ENCODE data around the gene JDP2.

JDP2 gene

DNA sequence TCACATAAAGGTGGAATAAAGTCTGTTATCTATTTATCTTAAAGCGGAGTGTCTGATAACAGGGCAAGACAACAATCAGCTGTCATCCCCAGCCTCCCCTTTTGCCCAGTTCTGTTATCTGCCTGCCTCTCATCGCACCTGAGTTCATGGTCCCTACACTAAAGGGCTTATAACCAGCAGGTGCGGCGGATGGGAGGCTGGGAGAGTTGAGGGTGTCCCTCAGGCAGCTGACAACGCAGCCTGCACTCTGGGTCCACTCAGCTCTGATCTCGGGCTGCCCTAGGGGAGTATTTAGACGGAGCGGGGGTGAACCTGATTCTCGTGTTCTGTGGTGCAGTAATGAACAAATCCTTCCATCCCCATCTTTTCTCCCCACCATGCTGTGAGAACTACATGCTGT is 34.0 kb upstream of the JDP2 start:
- Histone ChIP-seq H3K27me3 (ENCODE audit: control insufficient read depth in 1 of 2, insufficient read depth in 2 of 2, low read length in 2 of 2) (no peaks in the 10 kb centered on the region), H3K9ac (ENCODE audit: low read length) (no peak overlapping the region), H3K27ac (ENCODE audit: low read depth, low read length) (no peak overlapping the region), H3K4me1 (ENCODE audit: insufficient read depth, low read length) (no peaks in the 10 kb centered on the region), H3K36me3 (ENCODE audit: insufficient read depth, low read length) (no peaks in the 10 kb centered on the region), H3K4me3 (ENCODE audit: low read depth in 1 of 2, low read length in 2 of 2) (no peak overlapping the region), H3K9me3 (ENCODE audit: low read length) (no peaks in the 10 kb centered on the region)

DNA sequence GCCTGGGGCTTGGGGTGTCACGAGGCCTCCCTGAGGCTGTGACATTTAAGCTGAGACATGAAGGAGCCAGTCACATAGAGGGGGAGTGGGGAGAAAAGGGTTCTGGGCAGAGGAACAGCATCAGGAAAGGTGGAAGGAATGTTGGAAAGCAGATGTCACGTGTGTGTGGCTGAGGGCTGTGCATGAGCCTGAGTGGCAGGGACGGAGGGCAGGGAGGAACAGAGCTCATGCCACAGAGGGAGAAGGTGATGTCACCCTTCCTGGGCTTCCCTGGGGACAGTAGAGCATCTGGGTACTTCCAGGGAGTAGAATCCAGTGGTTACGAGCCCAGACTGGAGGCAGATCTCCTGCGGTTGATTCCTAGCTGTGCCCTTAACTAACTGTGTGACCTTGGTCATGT is 32.0 kb upstream of the JDP2 start:
- Histone ChIP-seq H3K36me3 (ENCODE audit: insufficient read depth, low read length) (no peaks in the 10 kb centered on the region), H3K4me1 (ENCODE audit: insufficient read depth, low read length) (peaks cover 15% of the 10 kb centered on the region), H3K27me3 (ENCODE audit: control insufficient read depth in 1 of 2, insufficient read depth in 2 of 2, low read length in 2 of 2) (no peaks in the 10 kb centered on the region), H3K9ac (ENCODE audit: low read length) (no peak overlapping the region), H3K4me3 (ENCODE audit: low read depth in 1 of 2, low read length in 2 of 2) (no peak overlapping the region), H3K9me3 (ENCODE audit: low read length) (no peaks in the 10 kb centered on the region), H3K27ac (ENCODE audit: low read depth, low read length) (no peak overlapping the region)

GRCh38 chr14:75399321-75399720 is 28.5 kb upstream of the JDP2 start:
- H3K27me3 ChIP-seq (ENCODE audit: control insufficient read depth in 1 of 2, insufficient read depth in 2 of 2, low read length in 2 of 2): no peaks in the 10 kb centered on the region
- H3K4me1 ChIP-seq (ENCODE audit: insufficient read depth, low read length): peaks cover 28% of the 10 kb centered on the region
- H3K4me3 ChIP-seq (ENCODE audit: low read depth in 1 of 2, low read length in 2 of 2): no peak overlapping the region
- no peak overlapping the region for H3K27ac ChIP-seq (ENCODE audit: low read depth, low read length)
- no peak overlapping the region for H3K9ac ChIP-seq (ENCODE audit: low read length)
- H3K36me3 ChIP-seq (ENCODE audit: insufficient read depth, low read length): no peaks in the 10 kb centered on the region
- H3K9me3 ChIP-seq (ENCODE audit: low read length): no peaks in the 10 kb centered on the region

DNA sequence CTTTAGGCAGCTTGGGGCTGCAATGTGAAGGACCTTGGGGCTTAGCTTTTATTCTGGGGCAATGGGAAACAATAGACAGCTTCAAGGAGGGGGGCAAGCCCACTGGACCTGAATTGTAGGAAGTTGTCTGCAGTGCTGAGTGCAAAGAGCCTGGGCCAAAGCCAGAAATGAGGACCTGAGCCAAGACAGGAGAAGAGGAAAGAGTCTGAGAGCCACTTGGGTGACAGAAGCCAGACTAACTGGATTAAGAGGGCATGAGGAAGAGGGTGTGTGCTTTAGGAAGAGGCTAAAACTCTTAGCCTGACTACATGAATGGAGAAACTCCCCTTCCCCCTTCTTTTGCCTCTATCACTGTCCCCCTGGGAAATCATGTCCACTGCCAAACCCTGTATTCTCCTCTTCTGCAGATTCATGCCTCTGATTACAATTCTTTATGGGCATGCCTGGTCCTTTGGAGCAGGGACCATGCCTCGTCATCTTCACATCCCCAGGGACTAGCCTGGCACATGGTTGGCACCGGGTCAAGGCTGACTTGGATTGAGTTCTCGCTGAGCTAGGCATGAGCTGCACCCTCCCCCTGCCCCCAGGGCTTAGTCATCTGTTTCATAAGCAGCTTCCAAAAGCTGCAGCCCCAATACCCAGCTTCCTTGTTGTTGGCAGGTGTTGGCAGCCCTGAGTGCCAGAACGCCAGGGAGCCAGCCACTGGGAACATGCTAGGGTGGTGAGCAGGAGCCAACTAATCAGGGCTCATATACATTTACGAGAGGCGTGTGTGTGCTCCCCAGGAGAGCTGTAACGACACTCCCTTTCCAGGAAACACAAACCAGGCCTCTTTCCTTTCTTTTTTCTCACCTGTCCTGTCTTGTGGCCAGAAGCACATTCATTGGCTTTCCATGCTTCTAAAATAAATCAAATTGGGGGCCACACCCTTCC is 27.7 kb upstream of the JDP2 start:
- Histone ChIP-seq H3K9ac (ENCODE audit: low read length) (no peak overlapping the region), H3K4me3 (ENCODE audit: low read depth in 1 of 2, low read length in 2 of 2) (no peak overlapping the region), H3K4me1 (ENCODE audit: insufficient read depth, low read length) (peaks cover 28% of the 10 kb centered on the region), H3K36me3 (ENCODE audit: insufficient read depth, low read length) (no peaks in the 10 kb centered on the region), H3K27ac (ENCODE audit: low read depth, low read length) (peak overlapping the region; percentile 22), H3K9me3 (ENCODE audit: low read length) (no peaks in the 10 kb centered on the region), H3K27me3 (ENCODE audit: control insufficient read depth in 1 of 2, insufficient read depth in 2 of 2, low read length in 2 of 2) (no peaks in the 10 kb centered on the region)

GRCh38 chr14:75401361-75401760 is 26.5 kb upstream of the JDP2 start:
- Histone ChIP-seq H3K9ac (ENCODE audit: low read length) (peak overlapping the region; percentile 0), H3K36me3 (ENCODE audit: insufficient read depth, low read length) (no peaks in the 10 kb centered on the region), H3K27me3 (ENCODE audit: control insufficient read depth in 1 of 2, insufficient read depth in 2 of 2, low read length in 2 of 2) (no peaks in the 10 kb centered on the region), H3K27ac (ENCODE audit: low read depth, low read length) (peak overlapping the region; percentile 22), H3K4me3 (ENCODE audit: low read depth in 1 of 2, low read length in 2 of 2) (peak overlapping the region in 1 of 2 donors; percentile 3), H3K9me3 (ENCODE audit: low read length) (no peaks in the 10 kb centered on the region), H3K4me1 (ENCODE audit: insufficient read depth, low read length) (peaks cover 28% of the 10 kb centered on the region)

DNA sequence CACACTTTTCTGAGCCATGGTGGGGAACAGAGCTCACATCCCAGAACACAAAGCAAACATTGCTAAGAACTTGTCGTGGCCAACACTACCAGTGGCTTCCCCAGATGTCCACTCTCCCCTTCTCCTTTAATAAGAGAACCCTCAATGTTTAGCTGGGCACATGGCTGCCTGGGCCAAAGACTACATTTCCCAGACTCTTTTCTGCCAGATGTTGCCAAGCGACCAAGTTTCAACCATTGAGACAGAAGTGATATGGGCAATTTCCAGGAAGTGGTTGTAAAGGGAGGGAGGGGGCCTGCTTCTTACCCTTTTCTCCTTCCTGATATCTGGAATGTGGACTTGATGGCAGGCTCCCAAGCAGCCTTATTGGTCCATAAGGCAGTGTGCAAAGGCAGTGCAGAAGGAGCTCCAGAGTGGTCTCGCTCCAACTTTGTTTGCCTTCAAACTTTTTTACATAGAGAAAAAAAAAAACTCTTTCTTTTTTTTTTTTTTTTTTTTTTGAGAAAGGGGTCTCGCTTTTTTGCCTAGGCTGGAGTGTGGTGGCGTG is 24.9 kb upstream of the JDP2 start:
- H3K4me1 ChIP-seq (ENCODE audit: insufficient read depth, low read length): peaks cover 28% of the 10 kb centered on the region
- no peaks in the 10 kb centered on the region for H3K27me3 ChIP-seq (ENCODE audit: control insufficient read depth in 1 of 2, insufficient read depth in 2 of 2, low read length in 2 of 2)
- no peak overlapping the region for H3K4me3 ChIP-seq (ENCODE audit: low read depth in 1 of 2, low read length in 2 of 2)
- H3K9ac ChIP-seq (ENCODE audit: low read length): no peak overlapping the region
- no peak overlapping the region for H3K27ac ChIP-seq (ENCODE audit: low read depth, low read length)
- H3K9me3 ChIP-seq (ENCODE audit: low read length): no peaks in the 10 kb centered on the region
- no peaks in the 10 kb centered on the region for H3K36me3 ChIP-seq (ENCODE audit: insufficient read depth, low read length)

DNA sequence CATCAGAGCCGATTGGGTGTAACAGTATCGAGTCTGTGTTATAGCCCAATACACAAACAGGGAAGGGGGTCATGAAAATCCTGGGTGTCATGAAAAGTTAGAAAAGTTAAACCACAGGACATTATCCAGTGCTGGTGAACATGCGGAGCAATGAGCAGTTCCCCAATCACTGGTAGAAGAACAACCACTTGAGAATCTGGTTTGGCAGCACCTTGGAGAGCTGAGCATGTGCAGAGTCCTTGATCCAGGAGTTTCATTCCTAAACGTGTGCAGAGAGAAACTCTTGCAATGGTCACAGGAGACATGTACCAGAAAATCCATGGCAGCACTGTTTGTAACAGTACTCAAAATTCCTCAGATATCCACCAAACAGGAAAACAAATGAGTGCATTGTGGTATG is 23.0 kb upstream of the JDP2 start:
- H3K9ac ChIP-seq (ENCODE audit: low read length): no peak overlapping the region
- peaks cover 23% of the 10 kb centered on the region for H3K4me1 ChIP-seq (ENCODE audit: insufficient read depth, low read length)
- H3K36me3 ChIP-seq (ENCODE audit: insufficient read depth, low read length): no peaks in the 10 kb centered on the region
- no peak overlapping the region for H3K4me3 ChIP-seq (ENCODE audit: low read depth in 1 of 2, low read length in 2 of 2)
- H3K9me3 ChIP-seq (ENCODE audit: low read length): no peaks in the 10 kb centered on the region
- no peak overlapping the region for H3K27ac ChIP-seq (ENCODE audit: low read depth, low read length)
- no peaks in the 10 kb centered on the region for H3K27me3 ChIP-seq (ENCODE audit: control insufficient read depth in 1 of 2, insufficient read depth in 2 of 2, low read length in 2 of 2)

GRCh38 chr14:75406102-75406501 is 21.7 kb upstream of the JDP2 start:
- Histone ChIP-seq H3K4me3 (ENCODE audit: low read depth in 1 of 2, low read length in 2 of 2) (no peak overlapping the region), H3K9me3 (ENCODE audit: low read length) (no peaks in the 10 kb centered on the region), H3K36me3 (ENCODE audit: insufficient read depth, low read length) (no peaks in the 10 kb centered on the region), H3K27ac (ENCODE audit: low read depth, low read length) (no peak overlapping the region), H3K9ac (ENCODE audit: low read length) (no peak overlapping the region), H3K27me3 (ENCODE audit: control insufficient read depth in 1 of 2, insufficient read depth in 2 of 2, low read length in 2 of 2) (no peaks in the 10 kb centered on the region), H3K4me1 (ENCODE audit: insufficient read depth, low read length) (peaks cover 10% of the 10 kb centered on the region)

DNA sequence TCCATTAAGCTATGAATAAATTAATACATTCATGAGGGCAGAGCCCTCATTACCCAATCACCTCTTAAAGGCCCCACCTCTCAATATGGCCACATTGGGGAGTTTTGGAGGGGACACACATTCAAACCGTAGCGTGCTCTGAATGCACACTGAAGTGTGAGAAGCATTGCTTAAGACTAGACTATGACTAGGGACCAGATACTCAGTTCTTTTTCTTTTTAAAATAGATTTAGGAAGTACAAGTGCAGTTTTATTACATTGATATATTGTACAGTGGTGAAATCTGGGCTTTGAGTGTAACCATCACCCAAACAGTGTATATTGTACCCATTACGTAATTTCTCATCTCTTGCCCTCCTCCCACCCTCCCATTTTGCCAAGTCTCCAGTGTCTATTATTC is 21.0 kb upstream of the JDP2 start:
- no peaks in the 10 kb centered on the region for H3K36me3 ChIP-seq (ENCODE audit: insufficient read depth, low read length)
- no peak overlapping the region for H3K9ac ChIP-seq (ENCODE audit: low read length)
- no peaks in the 10 kb centered on the region for H3K9me3 ChIP-seq (ENCODE audit: low read length)
- H3K27ac ChIP-seq (ENCODE audit: low read depth, low read length): no peak overlapping the region
- no peak overlapping the region for H3K4me3 ChIP-seq (ENCODE audit: low read depth in 1 of 2, low read length in 2 of 2)
- H3K27me3 ChIP-seq (ENCODE audit: control insufficient read depth in 1 of 2, insufficient read depth in 2 of 2, low read length in 2 of 2): no peaks in the 10 kb centered on the region
- H3K4me1 ChIP-seq (ENCODE audit: insufficient read depth, low read length): peaks cover 4% of the 10 kb centered on the region

- H3K27ac ChIP-seq (ENCODE audit: low read depth, low read length): no peak overlapping the region
- no peaks in the 10 kb centered on the region for H3K27me3 ChIP-seq (ENCODE audit: control insufficient read depth in 1 of 2, insufficient read depth in 2 of 2, low read length in 2 of 2)
- no peaks in the 10 kb centered on the region for H3K36me3 ChIP-seq (ENCODE audit: insufficient read depth, low read length)
- H3K9ac ChIP-seq (ENCODE audit: low read length): no peak overlapping the region
- H3K4me3 ChIP-seq (ENCODE audit: low read depth in 1 of 2, low read length in 2 of 2): no peak overlapping the region
- no peaks in the 10 kb centered on the region for H3K9me3 ChIP-seq (ENCODE audit: low read length)
- H3K4me1 ChIP-seq (ENCODE audit: insufficient read depth, low read length): no peaks in the 10 kb centered on the region
Measured at GRCh38 chr14:75409316-75410205, 18.3 kb upstream of the JDP2 start.

- Histone ChIP-seq H3K27me3 (ENCODE audit: control insufficient read depth in 1 of 2, insufficient read depth in 2 of 2, low read length in 2 of 2) (no peaks in the 10 kb centered on the region), H3K4me1 (ENCODE audit: insufficient read depth, low read length) (no peaks in the 10 kb centered on the region), H3K9me3 (ENCODE audit: low read length) (no peaks in the 10 kb centered on the region), H3K27ac (ENCODE audit: low read depth, low read length) (no peak overlapping the region), H3K4me3 (ENCODE audit: low read depth in 1 of 2, low read length in 2 of 2) (no peak overlapping the region), H3K9ac (ENCODE audit: low read length) (no peak overlapping the region), H3K36me3 (ENCODE audit: insufficient read depth, low read length) (no peaks in the 10 kb centered on the region)
Measured at GRCh38 chr14:75411214-75411540, 16.6 kb upstream of the JDP2 start.
